ENCODE data around the gene CTNNA3.

GRCh38 chr10:66041771-66042170 lies 1654.2 kb downstream of the CTNNA3 start:
- TF ChIP-seq CTCF (IDR thresholded peaks at IDR 0.05; ENCODE audit: poor library complexity, severe bottlenecking), result no peak
- no peak for TF ChIP-seq EZH2 (IDR thresholded peaks at IDR 0.05; ENCODE audit: borderline replicate concordance, insufficient read depth, low read length, poor library complexity, severe bottlenecking)
- TF ChIP-seq POLR2AphosphoS5 (IDR thresholded peaks at IDR 0.05), result no peak
- TF ChIP-seq RAD21 (conservative IDR thresholded peaks at IDR 0.05), result no peak
- TF ChIP-seq SMC3 (conservative IDR thresholded peaks at IDR 0.05; ENCODE audit: poor library complexity), result no peak
- peak; percentile 16 for TF ChIP-seq EP300 (conservative IDR thresholded peaks at IDR 0.05; ENCODE audit: poor library complexity, severe bottlenecking)
- TF ChIP-seq TAF1 (IDR thresholded peaks at IDR 0.05; ENCODE audit: low read depth), result no peak
- TF ChIP-seq REST (IDR thresholded peaks at IDR 0.05; ENCODE audit: borderline replicate concordance), result no peak
- no peak for TF ChIP-seq MXI1 (conservative IDR thresholded peaks at IDR 0.05; ENCODE audit: poor library complexity, severe bottlenecking)
